Measurements from ENCODE around the gene VPS51.

- TF ChIP-seq CTCF (IDR thresholded peaks at IDR 0.05; ENCODE audit: low read length) (peak; percentile 91), EZH2 (IDR thresholded peaks at IDR 0.05; ENCODE audit: borderline replicate concordance, low read length) (no peak)
These were observed 14.4 kb downstream of the VPS51 start for GRCh38 chr11:65110354-65110861.
